Ascending aorta (tissue), 2 donors: ENCODE data around the gene DIP2C. TPM values are rescaled to one million over a fixed set of nuclear protein-coding genes. Genes with fewer than 3 reads are reported as not detected.

ENCODE experiments used
- DNase-seq, 2 donors: peaks; one replicate each; pipeline ENCODE4 v3.0.0-alpha.2; 2019; ENCODE audit warnings: low spot score in 2 of 2
- H3K27ac ChIP-seq, 2 donors: fragments of 200-600 bp; sonication (generic); one replicate each; pipeline ENCODE4 v1.5.1; 2016 to 2017; ENCODE audit warnings: mild to moderate bottlenecking in 1 of 2
- H3K27me3 ChIP-seq: fragments of 200-600 bp; sonication (generic); one replicate; pipeline ENCODE4 v1.5.1; 2017
- H3K36me3 ChIP-seq, 2 donors: fragments of 200-600 bp; sonication (generic); one replicate each; pipeline ENCODE4 v1.5.1; 2016
- H3K4me1 ChIP-seq, 2 donors: fragments of 200-600 bp; sonication (generic); one replicate each; pipeline ENCODE4 v1.5.1; 2016 to 2017; ENCODE audit warnings: mild to moderate bottlenecking in 1 of 2
- H3K4me3 ChIP-seq, 2 donors: fragments of 200-600 bp; sonication (generic); one replicate each; pipeline ENCODE4 v1.5.1; 2016 to 2017; ENCODE audit warnings: mild to moderate bottlenecking in 1 of 2
- H3K9me3 ChIP-seq, 2 donors: fragments of 200-600 bp; sonication (generic); one replicate each; pipeline ENCODE4 v1.5.1; 2016
- CTCF ChIP-seq, 3 experiments: fragments of 200-600 bp in 2 of 3; fragments of 450-650 bp in 1 of 3; sonication (generic) in 2 of 3; IDR thresholded peaks; one replicate each; pipeline ENCODE4 v1.5.1; 2016 to 2019; ENCODE audit warnings: antibody characterized with exemption in 3 of 3, mild to moderate bottlenecking in 1 of 3, moderate library complexity in 1 of 3
- intact Hi-C: fragments of 100-400 bp; cut with DNase I; formaldehyde crosslinking; loops from one replicate; pipeline ENCODE4 v1.15.1; 2023
- total RNA-seq: library from RNA; depleted of rRNA; stranded (reverse); fragments of >200 nt; gene quantifications from one replicate; pipeline ENCODE4 v1.1.0, GENCODE V29; 2016

The DIP2C gene
- total RNA-seq, 1 donor from 2014 or later = 14.7 TPM

GRCh38 chr10:493391-494148 is 195.9 kb downstream of the DIP2C start:
- Histone ChIP-seq H3K4me1 (peaks cover 0 to 5% of the 10 kb centered on the region in 2 donors), H3K4me3 (no peak overlapping the region), H3K27me3 (no peaks in the 10 kb centered on the region), H3K27ac (no peak overlapping the region), H3K9me3 (no peaks in the 10 kb centered on the region), H3K36me3 (no peaks in the 10 kb centered on the region)
- DNase-seq = no peak
- intact Hi-C loops = no loop called here
- TF ChIP-seq CTCF (IDR thresholded peaks at IDR 0.05) = no peak

- Histone ChIP-seq H3K27ac (no peak overlapping the region), H3K4me1 (peaks cover 0 to 5% of the 10 kb centered on the region in 2 donors)
- TF ChIP-seq CTCF (IDR thresholded peaks at IDR 0.05) = no peak
Measured at GRCh38 chr10:492836-493235, 196.6 kb downstream of the DIP2C start.

GRCh38 chr10:491667-492424 is 197.6 kb downstream of the DIP2C start:
- Histone ChIP-seq H3K27ac (peak overlapping the region; percentile 49 to 68), H3K27me3 (no peaks in the 10 kb centered on the region), H3K9me3 (no peaks in the 10 kb centered on the region), H3K4me1 (peaks cover 0 to 5% of the 10 kb centered on the region in 2 donors), H3K4me3 (no peak overlapping the region), H3K36me3 (no peaks in the 10 kb centered on the region)
- TF ChIP-seq CTCF (IDR thresholded peaks at IDR 0.05) = no peak
- intact Hi-C loops = no loop called here
- DNase-seq = peak in 1 of 2 donors; percentile 43

More at GRCh38 chr10:492836-493235, 196.6 kb downstream of the DIP2C start:
- Histone ChIP-seq H3K9me3 (no peaks in the 10 kb centered on the region), H3K27me3 (no peaks in the 10 kb centered on the region), H3K4me3 (no peak overlapping the region), H3K36me3 (no peaks in the 10 kb centered on the region)
- DNase-seq = no peak
- intact Hi-C loops = no loop called here

GRCh38 chr10:490891-491571 is 198.4 kb downstream of the DIP2C start:
- no peak for TF ChIP-seq CTCF (IDR thresholded peaks at IDR 0.05)
- H3K27ac ChIP-seq = peak overlapping the region; percentile 49 to 68
- peak in 1 of 2 donors; percentile 70 for DNase-seq
- no peaks in the 10 kb centered on the region for H3K27me3 ChIP-seq
- no peaks in the 10 kb centered on the region for H3K9me3 ChIP-seq
- no peaks in the 10 kb centered on the region for H3K36me3 ChIP-seq
- intact Hi-C loops = no loop called here
- H3K4me1 ChIP-seq = peaks cover 0 to 5% of the 10 kb centered on the region in 2 donors
- H3K4me3 ChIP-seq = peak overlapping the region; percentile 33 to 51

- Histone ChIP-seq H3K4me3 (no peak overlapping the region), H3K9me3 (no peaks in the 10 kb centered on the region), H3K27ac (peak overlapping the region in 1 of 2 donors; percentile 68), H3K4me1 (peaks cover 0 to 5% of the 10 kb centered on the region in 2 donors), H3K36me3 (no peaks in the 10 kb centered on the region), H3K27me3 (no peaks in the 10 kb centered on the region)
- DNase-seq = peak in 1 of 2 donors; percentile 81
- intact Hi-C loops = no loop called here
- no peak for TF ChIP-seq CTCF (IDR thresholded peaks at IDR 0.05)
Measured at GRCh38 chr10:490256-490655, 199.2 kb downstream of the DIP2C start.
